ENCODE data around the gene RNF223. TPM values are rescaled to one million over a fixed set of nuclear protein-coding genes. Genes with fewer than 3 reads are reported as not detected.

RNF223 gene
- total RNA-seq, 1 donor from 2014 or later, result not detected

GRCh38 chr1:1068517-1069055 lies 5.5 kb downstream of the RNF223 start:
- TF ChIP-seq EZH2 (IDR thresholded peaks at IDR 0.05) (peak; percentile 75), EZH2phosphoT487 (IDR thresholded peaks at IDR 0.05) (no peak)
- Histone ChIP-seq H3K4me2 (peak overlapping the region; percentile 77), H3K79me2 (ENCODE audit: low read depth) (no peaks in the 10 kb centered on the region), H3K9me3 (ENCODE audit: low read depth) (no peaks in the 10 kb centered on the region), H3K4me3 (peak overlapping the region; percentile 54), H3K9ac (no peak overlapping the region), H4K20me1 (ENCODE audit: low read depth) (peaks cover 15% of the 10 kb centered on the region), H2AFZ (replicated peaks) (no peak overlapping the region), H3K36me3 (no peaks in the 10 kb centered on the region), H3F3A (ENCODE audit: low read depth) (peaks cover 24% of the 10 kb centered on the region), H3K27ac (no peak overlapping the region), H3K27me3 (peaks cover 73% of the 10 kb centered on the region), H3K4me1 (no peaks in the 10 kb centered on the region)
- Mint-ChIP-seq H3K9me3 (no peaks in the 10 kb centered on the region), H3K4me1 (peaks cover 15% of the 10 kb centered on the region), H3K27ac (no peak overlapping the region), H3K4me3 (peak overlapping the region; percentile 79), H3K36me3 (no peaks in the 10 kb centered on the region), H3K27me3 (ENCODE audit: insufficient read depth, low read depth) (peaks cover 6% of the 10 kb centered on the region)
- peak; percentile 52 for DNase-seq (ENCODE audit: low spot score)

GRCh38 chr1:1067860-1068516 lies 6.1 kb downstream of the RNF223 start:
- Mint-ChIP-seq H3K4me3 (peak overlapping the region; percentile 79), H3K9me3 (no peaks in the 10 kb centered on the region), H3K4me1 (peaks cover 17% of the 10 kb centered on the region), H3K27ac (no peak overlapping the region), H3K36me3 (no peaks in the 10 kb centered on the region), H3K27me3 (ENCODE audit: insufficient read depth, low read depth) (peaks cover 6% of the 10 kb centered on the region)
- no peak for TF ChIP-seq EZH2phosphoT487 (IDR thresholded peaks at IDR 0.05)
- no peak for TF ChIP-seq EZH2 (IDR thresholded peaks at IDR 0.05)
- TF ChIP-seq CTCF (IDR thresholded peaks at IDR 0.05), result no peak
- H3K79me2 ChIP-seq (ENCODE audit: low read depth), result no peaks in the 10 kb centered on the region
- H3K4me1 ChIP-seq, result no peaks in the 10 kb centered on the region
- peak overlapping the region; percentile 54 for H3K4me3 ChIP-seq
- H3F3A ChIP-seq (ENCODE audit: low read depth), result peaks cover 24% of the 10 kb centered on the region
- H3K4me2 ChIP-seq, result peak overlapping the region; percentile 77
- peaks cover 79% of the 10 kb centered on the region for H3K27me3 ChIP-seq
- no peak overlapping the region for H2AFZ ChIP-seq (replicated peaks)
- H3K9ac ChIP-seq, result no peak overlapping the region
- DNase-seq (ENCODE audit: low spot score), result no peak
- H3K36me3 ChIP-seq, result no peaks in the 10 kb centered on the region
- H3K27ac ChIP-seq, result no peak overlapping the region
- H4K20me1 ChIP-seq (ENCODE audit: low read depth), result peaks cover 21% of the 10 kb centered on the region
- no peaks in the 10 kb centered on the region for H3K9me3 ChIP-seq (ENCODE audit: low read depth)

GRCh38 chr1:1067284-1067859 lies 6.7 kb downstream of the RNF223 start:
- Histone ChIP-seq H3K36me3 (no peaks in the 10 kb centered on the region), H2AFZ (replicated peaks) (no peak overlapping the region), H3K9me3 (ENCODE audit: low read depth) (no peaks in the 10 kb centered on the region), H3K27me3 (peaks cover 85% of the 10 kb centered on the region), H3K4me3 (no peak overlapping the region), H3F3A (ENCODE audit: low read depth) (peaks cover 25% of the 10 kb centered on the region), H3K4me2 (no peak overlapping the region), H3K79me2 (ENCODE audit: low read depth) (no peaks in the 10 kb centered on the region), H3K4me1 (peaks cover 1% of the 10 kb centered on the region), H3K9ac (no peak overlapping the region), H3K27ac (no peak overlapping the region), H4K20me1 (ENCODE audit: low read depth) (peaks cover 26% of the 10 kb centered on the region)
- Mint-ChIP-seq H3K4me1 (peaks cover 17% of the 10 kb centered on the region), H3K9me3 (no peaks in the 10 kb centered on the region), H3K36me3 (no peaks in the 10 kb centered on the region), H3K4me3 (no peak overlapping the region), H3K27ac (no peak overlapping the region), H3K27me3 (ENCODE audit: insufficient read depth, low read depth) (peaks cover 8% of the 10 kb centered on the region)
- TF ChIP-seq EZH2 (IDR thresholded peaks at IDR 0.05) (no peak), CTCF (IDR thresholded peaks at IDR 0.05) (no peak), EZH2phosphoT487 (IDR thresholded peaks at IDR 0.05) (no peak)
- DNase-seq (ENCODE audit: low spot score), result no peak

All from neural progenitor cell (in vitro differentiated cells).